Suprapubic skin (tissue), 3 donors: ENCODE measurements around the gene KRT76.

Experiments
- CTCF ChIP-seq, 2 donors: fragments of 200-600 bp in 1 of 2; fragments of 450-650 bp in 1 of 2; sonication (generic) in 1 of 2; IDR thresholded peaks; one replicate each; pipeline ENCODE4 v1.5.1; 2016 to 2019; ENCODE audit warnings: antibody characterized with exemption in 2 of 2, mild to moderate bottlenecking in 1 of 2, moderate library complexity in 1 of 2
- POLR2A ChIP-seq, 2 donors: fragments of 450-650 bp; IDR thresholded peaks; one replicate each; pipeline ENCODE4 v1.6.1; 2017; ENCODE audit warnings: antibody characterized with exemption in 2 of 2, mild to moderate bottlenecking in 2 of 2, moderate library complexity in 2 of 2

GRCh38 chr12:52795694-52796428 is 18.7 kb upstream of the KRT76 start, which contains the start of gene KRT3:
- TF ChIP-seq CTCF (IDR thresholded peaks at IDR 0.05) (no peak), POLR2A (IDR thresholded peaks at IDR 0.05) (no peak)
